GM19043 (cell line): ENCODE data around the gene ERGIC2.

Source experiments
- ATAC-seq: cut with Tn5 transposase; IDR thresholded peaks from one replicate; pipeline ENCODE4 v1.9.1; 2021; ENCODE audit warnings: low read depth; ENCODE audit not compliant: unreplicated experiment

The ERGIC2 gene

GRCh38 chr12:29382251-29382650 lies 1.3 kb upstream of the ERGIC2 start:
- no peak for ATAC-seq

GRCh38 chr12:29376118-29376517 lies 4.9 kb downstream of the ERGIC2 start:
- no peak for ATAC-seq

GRCh38 chr12:29374913-29375312 lies 6.1 kb downstream of the ERGIC2 start:
- no peak for ATAC-seq

- ATAC-seq, result no peak
These were observed 7.0 kb downstream of the ERGIC2 start for GRCh38 chr12:29374012-29374411.

GRCh38 chr12:29365091-29365490 lies 15.9 kb downstream of the ERGIC2 start:
- ATAC-seq, result no peak

- no peak for ATAC-seq
These were observed 26.0 kb downstream of the ERGIC2 start for GRCh38 chr12:29354954-29355353.

- no peak for ATAC-seq
These were observed 30.9 kb downstream of the ERGIC2 start for GRCh38 chr12:29350080-29350479.

GRCh38 chr12:29346769-29347421 lies 34.1 kb downstream of the ERGIC2 start:
- no peak for ATAC-seq

- no peak for ATAC-seq
These were observed 37.8 kb downstream of the ERGIC2 start for GRCh38 chr12:29343022-29343799.

- ATAC-seq, result no peak
These were observed 43.6 kb downstream of the ERGIC2 start for GRCh38 chr12:29337325-29337724.

GRCh38 chr12:29334937-29335336 lies 46.0 kb downstream of the ERGIC2 start:
- no peak for ATAC-seq

GRCh38 chr12:29333178-29333577 lies 47.8 kb downstream of the ERGIC2 start:
- ATAC-seq, result no peak

- no peak for ATAC-seq
These were observed 51.6 kb downstream of the ERGIC2 start for GRCh38 chr12:29329411-29329810.

- ATAC-seq, result no peak
These were observed 58.8 kb downstream of the ERGIC2 start for GRCh38 chr12:29322157-29322556.

- ATAC-seq, result no peak
These were observed 60.5 kb downstream of the ERGIC2 start for GRCh38 chr12:29320295-29321085.

- peak; percentile 100 for ATAC-seq
These were observed 63.2 kb downstream of the ERGIC2 start for GRCh38 chr12:29317556-29318363.

- ATAC-seq, result no peak
These were observed 64.2 kb downstream of the ERGIC2 start for GRCh38 chr12:29316752-29317151.

GRCh38 chr12:29314416-29314815 lies 66.6 kb downstream of the ERGIC2 start:
- ATAC-seq, result no peak

GRCh38 chr12:29310899-29311298 lies 70.1 kb downstream of the ERGIC2 start:
- ATAC-seq, result no peak

GRCh38 chr12:29309320-29309902 lies 71.6 kb downstream of the ERGIC2 start:
- ATAC-seq, result no peak
